Activated T-cell treated with anti-CD3 and anti-CD28 coated beads for 48 hours (primary cell): ENCODE data around the gene NAGK.
"Not testable (repeated sequence)": the region's sequence is repeated elsewhere in the genome, so short reads cannot be mapped to it uniquely, and the experiment has no call there.

ENCODE experiments used
- DNase-seq: peaks from one replicate; pipeline ENCODE4 v3.0.0-alpha.2; 2020; ENCODE audit warnings: low read depth

Gene NAGK

DNA sequence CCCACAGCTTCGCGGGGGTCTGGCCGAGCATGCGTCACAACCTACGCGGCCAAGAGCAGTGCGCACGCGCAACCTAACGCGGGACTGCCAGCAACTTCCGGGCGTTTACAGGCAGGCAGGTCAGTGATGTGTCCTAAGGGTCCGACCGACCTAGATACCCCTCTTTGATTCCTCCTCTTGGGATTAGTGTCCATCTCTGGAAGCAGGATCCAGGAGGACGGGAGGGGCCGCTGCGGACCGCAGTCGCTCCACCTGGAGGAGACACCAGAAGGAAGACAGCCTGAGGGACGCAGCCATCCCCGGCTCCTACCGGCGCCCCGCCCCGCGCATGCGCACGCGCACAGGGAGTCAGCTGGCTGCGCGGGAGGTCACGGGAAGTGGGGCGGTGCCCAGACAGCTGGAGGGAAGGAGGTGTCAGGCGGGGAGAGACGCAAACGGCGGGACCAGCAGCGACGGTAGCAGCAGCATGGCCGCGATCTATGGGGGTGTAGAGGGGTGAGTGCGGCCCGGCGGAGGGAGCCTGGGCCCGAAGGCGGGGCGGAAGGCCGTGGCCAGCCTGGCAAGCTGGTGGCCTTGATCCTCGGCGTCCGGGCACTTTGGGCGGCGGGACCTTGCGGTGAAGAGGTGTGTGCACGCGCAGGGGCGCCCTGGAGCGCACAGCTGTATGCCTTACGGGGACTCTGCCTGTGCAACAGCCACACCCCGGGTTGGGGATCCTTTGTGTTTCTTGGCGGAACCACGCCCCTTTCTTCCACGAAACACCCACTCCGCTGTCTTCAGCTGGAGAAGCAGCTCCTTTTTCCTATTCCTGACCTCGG lies at the start of gene NAGK:
NAGK (plus strand) TSS at position 431 of the 818 bp plus-strand sequence; CDS start at position 467, 36 bp downstream.
- peak; percentile 96 for DNase-seq

- not testable (repeated sequence) for DNase-seq
Observed at GRCh38 chr2:71019989-71020388, 48.5 kb upstream of the NAGK start.

DNA sequence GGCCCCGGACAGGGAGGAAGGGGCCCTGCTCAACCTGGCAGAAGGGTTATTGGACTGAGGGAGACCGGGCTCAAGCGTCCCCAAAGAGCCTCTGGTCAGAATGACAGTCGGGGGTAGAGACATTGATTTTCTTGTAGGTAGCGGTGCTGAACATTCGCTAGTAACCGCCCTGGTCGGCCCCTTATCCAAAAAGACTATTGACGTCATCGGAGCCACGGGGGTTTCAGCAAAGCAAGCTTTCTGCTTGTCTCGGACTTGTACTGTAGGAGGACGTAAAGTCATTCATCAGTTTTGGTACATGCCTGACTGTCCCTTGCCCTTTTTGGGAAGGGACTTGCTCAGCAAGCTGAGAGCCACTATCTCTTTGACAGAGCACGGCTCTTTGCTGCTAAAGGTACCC lies 47.1 kb upstream of the NAGK start:
- not testable (repeated sequence) for DNase-seq

GRCh38 chr2:71023553-71024243 lies 44.8 kb upstream of the NAGK start:
- peak; percentile 60 for DNase-seq

DNA sequence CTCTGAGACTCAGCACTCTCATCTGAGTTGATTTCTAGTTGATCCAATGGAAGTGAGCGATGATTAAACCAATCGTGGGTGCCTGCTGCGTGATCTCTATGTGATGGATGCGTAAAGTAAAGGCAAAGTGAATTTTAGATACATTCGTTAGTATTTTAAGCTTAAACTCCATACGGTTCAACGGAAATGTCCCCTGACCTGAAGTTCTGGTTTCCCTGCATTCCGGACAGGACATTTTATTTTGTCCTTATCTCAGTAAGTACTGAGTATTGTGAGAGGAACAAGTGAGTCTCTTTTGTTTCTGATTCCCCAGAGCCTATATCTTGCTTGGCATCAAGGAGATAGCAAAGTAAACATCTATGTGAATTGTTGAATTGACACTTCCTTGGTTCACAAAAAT lies 32.2 kb upstream of the NAGK start:
- DNase-seq, result not testable (repeated sequence)

- no peak for DNase-seq
Observed at GRCh38 chr2:71042287-71042686, 26.2 kb upstream of the NAGK start.

GRCh38 chr2:71043531-71044407 lies 24.7 kb upstream of the NAGK start:
- DNase-seq, result no peak

- no peak for DNase-seq
Observed at GRCh38 chr2:71045151-71045550, 23.3 kb upstream of the NAGK start.

- DNase-seq, result no peak
Observed at GRCh38 chr2:71045865-71046548, 22.4 kb upstream of the NAGK start.

DNA sequence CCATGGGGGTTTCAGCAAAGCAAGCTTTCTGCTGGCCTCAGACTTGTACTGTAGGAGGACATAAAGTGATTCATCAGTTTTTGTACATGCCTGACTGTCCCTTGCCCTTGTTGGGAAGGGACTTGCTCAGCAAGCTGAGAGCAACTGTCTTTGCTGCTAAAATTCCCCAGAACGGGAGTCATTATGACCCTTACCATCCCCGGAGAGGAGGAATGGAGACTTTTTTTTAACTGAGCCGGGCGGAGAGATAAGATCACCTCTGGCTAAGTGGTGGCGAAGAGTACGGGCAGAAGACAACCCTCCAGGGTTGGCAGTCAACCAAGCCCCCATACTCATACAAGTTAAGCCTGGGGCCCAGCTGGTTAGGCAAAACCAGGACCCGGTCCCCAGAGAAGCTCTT lies 20.4 kb upstream of the NAGK start:
- DNase-seq, result no peak

- DNase-seq, result peak; percentile 50
Observed at GRCh38 chr2:71049704-71050360, 18.6 kb upstream of the NAGK start.

- not testable (repeated sequence) for DNase-seq
Observed at GRCh38 chr2:71055206-71055740, 13.2 kb upstream of the NAGK start.

- no peak for DNase-seq
Observed at GRCh38 chr2:71060211-71060610, 8.2 kb upstream of the NAGK start.

- DNase-seq, result no peak
Observed at GRCh38 chr2:71060871-71061270, 7.6 kb upstream of the NAGK start.

GRCh38 chr2:71063216-71063615 lies 5.2 kb upstream of the NAGK start:
- no peak for DNase-seq

GRCh38 chr2:71064110-71064611 lies 4.3 kb upstream of the NAGK start:
- DNase-seq, result no peak

DNA sequence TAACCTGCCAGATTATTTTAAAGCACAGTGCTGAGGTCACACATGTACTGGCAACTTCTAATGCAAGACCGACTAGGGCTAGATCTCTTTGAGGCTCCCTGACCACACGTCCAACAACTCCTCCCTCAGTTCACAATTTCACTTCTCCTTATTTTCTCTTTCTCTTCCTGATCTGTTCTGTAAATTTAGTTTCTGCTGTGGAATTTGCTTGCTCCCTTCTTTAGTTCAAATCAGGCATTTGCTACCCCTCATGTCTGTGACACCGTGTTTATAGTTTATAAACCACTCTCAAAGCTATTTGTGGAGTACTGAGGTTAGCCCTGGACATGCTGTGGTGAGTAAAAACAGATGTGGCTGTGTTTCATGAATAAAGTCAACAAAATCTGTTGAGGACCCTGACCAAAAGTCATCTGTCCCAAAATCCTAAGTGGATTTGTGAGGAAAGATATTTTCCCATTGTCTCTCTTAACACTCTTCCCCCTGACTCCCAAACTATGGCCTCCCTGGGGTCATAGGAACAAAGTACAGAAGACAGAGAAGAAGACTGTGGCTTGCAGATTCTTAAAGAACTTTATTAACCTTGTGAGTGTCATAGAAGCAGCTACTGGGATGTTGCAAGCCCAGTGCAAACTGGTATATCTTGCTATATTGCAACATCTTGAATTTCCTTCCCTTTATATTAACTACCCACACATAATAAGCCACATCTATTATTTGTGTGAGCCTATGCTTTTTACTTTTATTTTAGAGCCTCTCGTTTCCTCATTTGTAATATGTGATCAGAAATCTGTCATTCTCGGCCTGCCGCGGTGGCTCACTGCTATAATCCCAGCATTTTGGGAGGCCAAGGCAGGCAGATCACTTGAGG lies 3.5 kb upstream of the NAGK start:
- no peak for DNase-seq

- no peak for DNase-seq
Observed at GRCh38 chr2:71066856-71067255, 1.6 kb upstream of the NAGK start.

DNA sequence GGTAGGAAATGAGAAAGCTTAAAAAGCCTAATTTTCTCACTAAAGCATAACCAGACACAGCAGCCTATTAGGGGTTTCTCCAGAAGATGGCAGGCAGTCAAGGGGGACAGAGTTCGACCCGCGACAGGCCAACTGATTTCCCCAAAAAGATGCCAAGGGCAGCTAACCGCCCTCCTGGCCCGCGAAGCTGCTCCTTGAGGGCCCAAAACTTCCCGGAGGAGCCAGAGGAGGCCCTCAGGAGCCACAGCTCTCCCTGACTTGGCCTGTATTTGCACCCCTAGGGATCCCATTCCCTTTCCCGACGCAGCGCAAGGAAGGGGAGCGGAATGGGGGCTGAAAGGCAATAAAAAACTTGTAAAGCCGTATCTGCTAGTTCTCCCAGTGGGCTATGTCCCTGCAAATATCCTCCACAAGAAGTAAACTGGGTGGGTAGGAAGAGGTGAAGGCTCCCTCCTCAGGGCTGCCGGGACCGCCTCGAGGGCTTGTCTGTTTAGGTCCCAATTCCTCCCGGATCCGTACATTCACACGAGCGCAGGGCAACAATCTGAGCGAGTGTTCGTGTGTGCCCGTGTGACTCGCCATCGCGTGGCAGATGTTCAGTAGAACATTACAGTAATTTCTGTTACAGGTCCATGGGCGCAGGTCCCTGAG lies 756 bp upstream of the NAGK start:
- no peak for DNase-seq
